Subcutaneous abdominal adipose tissue (tissue), 5 donors: ENCODE measurements around the gene SEMA3A.
A peak's percentile ranks its signal among the peaks of the same experiment; 100 is the strongest.
"Not testable (repeated sequence)": the region's sequence is repeated elsewhere in the genome, so short reads cannot be mapped to it uniquely, and the experiment has no call there.

Source experiments
- H3K27ac ChIP-seq: one replicate; pipeline ENCODE4 v1.7.0; 2013; ENCODE audit warnings: low read depth, mild to moderate bottlenecking, inconsistent platforms, low read length, moderate library complexity
- H3K27me3 ChIP-seq, 5 donors: one replicate each; pipeline ENCODE4 v1.7.0; 2013; ENCODE audit warnings: low read length in 5 of 5, inconsistent platforms in 1 of 5; ENCODE audit not compliant: control insufficient read depth in 5 of 5, insufficient read depth in 4 of 5
- H3K36me3 ChIP-seq, 5 donors: one replicate each; pipeline ENCODE4 v1.7.0; 2013; ENCODE audit warnings: low read length in 5 of 5; ENCODE audit not compliant: control insufficient read depth in 5 of 5, insufficient read depth in 5 of 5
- H3K4me1 ChIP-seq, 5 donors: one replicate each; pipeline ENCODE4 v1.7.0; 2013; ENCODE audit warnings: low read length in 5 of 5, mild to moderate bottlenecking in 3 of 5, moderate library complexity in 1 of 5; ENCODE audit not compliant: control insufficient read depth in 5 of 5, insufficient read depth in 5 of 5
- H3K4me3 ChIP-seq, 5 donors: one replicate each; pipeline ENCODE4 v1.7.0; 2013; ENCODE audit warnings: low read length in 5 of 5, low read depth in 1 of 5
- H3K9ac ChIP-seq, 5 donors: one replicate each; pipeline ENCODE4 v1.7.0; 2013; ENCODE audit warnings: low read length in 5 of 5, mild to moderate bottlenecking in 4 of 5, moderate library complexity in 3 of 5
- H3K9me3 ChIP-seq, 5 donors: one replicate each; pipeline ENCODE4 v1.7.0; 2013; ENCODE audit warnings: low read length in 5 of 5; ENCODE audit not compliant: control insufficient read depth in 5 of 5
- donor health status: healthy.
- donor health status: healthy.
- donor health status: healthy.
- donor health status: healthy.
- donor health status: healthy.

The SEMA3A gene

GRCh38 chr7:84162125-84162524 is 32.5 kb downstream of the SEMA3A start:
- peak overlapping the region; percentile 58 for H3K27ac ChIP-seq
- no peaks in the 10 kb centered on the region for H3K27me3 ChIP-seq
- H3K4me1 ChIP-seq = peaks cover 2 to 14% (median 9%) of the 10 kb centered on the region in 5 donors
- no peaks in the 10 kb centered on the region for H3K9me3 ChIP-seq
- H3K4me3 ChIP-seq = no peak overlapping the region
- H3K9ac ChIP-seq = peak overlapping the region in 2 of 5 donors; percentile 35 to 40
- no peaks in the 10 kb centered on the region for H3K36me3 ChIP-seq

- Histone ChIP-seq H3K4me1 (peaks cover 2 to 14% (median 9%) of the 10 kb centered on the region in 5 donors), H3K9ac (no peak overlapping the region), H3K9me3 (no peaks in the 10 kb centered on the region), H3K27ac (no peak overlapping the region), H3K4me3 (no peak overlapping the region), H3K27me3 (no peaks in the 10 kb centered on the region), H3K36me3 (no peaks in the 10 kb centered on the region)
These were observed 33.2 kb downstream of the SEMA3A start for GRCh38 chr7:84161398-84161797.

GRCh38 chr7:84159435-84159834 is 35.2 kb downstream of the SEMA3A start:
- H3K9ac ChIP-seq = no peak overlapping the region
- no peak overlapping the region for H3K27ac ChIP-seq
- no peaks in the 10 kb centered on the region for H3K27me3 ChIP-seq
- no peak overlapping the region for H3K4me3 ChIP-seq
- H3K4me1 ChIP-seq = peaks cover 2 to 14% (median 9%) of the 10 kb centered on the region in 5 donors
- no peaks in the 10 kb centered on the region for H3K9me3 ChIP-seq
- no peaks in the 10 kb centered on the region for H3K36me3 ChIP-seq

- Histone ChIP-seq H3K9ac (no peak overlapping the region), H3K36me3 (no peaks in the 10 kb centered on the region), H3K4me3 (no peak overlapping the region), H3K9me3 (no peaks in the 10 kb centered on the region), H3K4me1 (peaks cover 0 to 6% (median 2%) of the 10 kb centered on the region in 5 donors), H3K27ac (no peak overlapping the region), H3K27me3 (no peaks in the 10 kb centered on the region)
These were observed 37.4 kb downstream of the SEMA3A start for GRCh38 chr7:84157171-84157570.

- H3K4me3 ChIP-seq = no peak overlapping the region
- H3K36me3 ChIP-seq = no peaks in the 10 kb centered on the region
- no peak overlapping the region for H3K9ac ChIP-seq
- H3K4me1 ChIP-seq = peaks cover 0 to 2% (median 0%) of the 10 kb centered on the region in 5 donors
- no peaks in the 10 kb centered on the region for H3K9me3 ChIP-seq
- no peaks in the 10 kb centered on the region for H3K27me3 ChIP-seq
- no peak overlapping the region for H3K27ac ChIP-seq
These were observed 39.4 kb downstream of the SEMA3A start for GRCh38 chr7:84154991-84155781.

- no peak overlapping the region for H3K9ac ChIP-seq
These were observed 41.6 kb downstream of the SEMA3A start for GRCh38 chr7:84152995-84153394.

GRCh38 chr7:84150370-84150769 is 44.2 kb downstream of the SEMA3A start:
- H3K36me3 ChIP-seq, H3K9ac ChIP-seq, H3K27ac ChIP-seq, H3K4me3 ChIP-seq, H3K27me3 ChIP-seq, H3K9me3 ChIP-seq, H3K4me1 ChIP-seq: not testable (repeated sequence)

More at GRCh38 chr7:84152995-84153394, 41.6 kb downstream of the SEMA3A start:
- no peak overlapping the region for H3K4me3 ChIP-seq
- H3K27ac ChIP-seq = no peak overlapping the region
- H3K36me3 ChIP-seq = no peaks in the 10 kb centered on the region
- no peaks in the 10 kb centered on the region for H3K9me3 ChIP-seq
- peaks cover 0 to 2% (median 0%) of the 10 kb centered on the region in 5 donors for H3K4me1 ChIP-seq
- H3K27me3 ChIP-seq = no peaks in the 10 kb centered on the region

GRCh38 chr7:84149573-84149972 is 45.0 kb downstream of the SEMA3A start:
- H3K4me1 ChIP-seq = peaks cover 0 to 6% (median 0%) of the 10 kb centered on the region in 5 donors
- no peaks in the 10 kb centered on the region for H3K9me3 ChIP-seq
- H3K36me3 ChIP-seq = no peaks in the 10 kb centered on the region

GRCh38 chr7:84145892-84146291 is 48.7 kb downstream of the SEMA3A start:
- peaks cover 0 to 3% (median 0%) of the 10 kb centered on the region in 5 donors for H3K36me3 ChIP-seq
- H3K27me3 ChIP-seq = no peaks in the 10 kb centered on the region
- no peaks in the 10 kb centered on the region for H3K9me3 ChIP-seq
- H3K4me1 ChIP-seq = peaks cover 0 to 12% (median 0%) of the 10 kb centered on the region in 5 donors
- no peak overlapping the region for H3K27ac ChIP-seq
- H3K4me3 ChIP-seq = no peak overlapping the region
- no peak overlapping the region for H3K9ac ChIP-seq

More at GRCh38 chr7:84149573-84149972, 45.0 kb downstream of the SEMA3A start:
- Histone ChIP-seq H3K27me3 (no peaks in the 10 kb centered on the region), H3K4me3 (no peak overlapping the region), H3K27ac (no peak overlapping the region), H3K9ac (no peak overlapping the region)

GRCh38 chr7:84144935-84145334 is 49.7 kb downstream of the SEMA3A start:
- H3K27ac ChIP-seq = no peak overlapping the region
- H3K27me3 ChIP-seq = no peaks in the 10 kb centered on the region
- no peak overlapping the region for H3K9ac ChIP-seq
- peaks cover 0 to 3% (median 0%) of the 10 kb centered on the region in 5 donors for H3K36me3 ChIP-seq
- peaks cover 0 to 12% (median 0%) of the 10 kb centered on the region in 5 donors for H3K4me1 ChIP-seq
- no peaks in the 10 kb centered on the region for H3K9me3 ChIP-seq
- no peak overlapping the region for H3K4me3 ChIP-seq
